COLO668 (cell line): ENCODE data around the gene ATXN2L.
"Not testable (repeated sequence)": the region's sequence is repeated elsewhere in the genome, so short reads cannot be mapped to it uniquely, and the experiment has no call there.

Source experiments
- DNase-seq: peaks from one replicate; lab custom pipeline; 2025; ENCODE audit not compliant: unreplicated experiment; lab: John Stamatoyannopoulos, UW

ATXN2L gene

GRCh38 chr16:28822520-28823290 is at the start of gene ATXN2L:
TSS of gene ATXN2L (plus strand) at chr16:28822999. CDS start at chr16:28823260, 261 bp downstream.
- DNase-seq: peak; percentile 97

DNA sequence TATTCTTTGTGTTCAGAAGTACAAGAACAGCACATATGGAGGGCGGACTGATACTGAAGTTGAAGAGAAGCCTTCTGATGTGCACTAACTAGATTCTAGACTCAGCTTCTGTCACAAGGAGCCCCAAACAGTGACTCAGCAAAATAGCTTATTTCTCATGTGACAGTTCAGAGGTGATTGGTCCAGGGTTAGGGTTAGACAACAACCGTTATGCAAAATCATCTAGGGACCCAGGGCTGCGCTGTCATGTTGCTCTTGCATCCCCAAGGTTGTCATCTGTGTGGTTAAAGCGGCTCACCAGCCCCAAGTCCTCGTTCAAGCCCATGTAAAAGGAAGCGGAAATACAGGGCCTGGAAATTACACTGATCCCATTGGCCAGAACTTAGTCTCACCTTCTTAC is 41.1 kb upstream of the ATXN2L start:
- not testable (repeated sequence) for DNase-seq

GRCh38 chr16:28782357-28782756 is 40.4 kb upstream of the ATXN2L start:
- not testable (repeated sequence) for DNase-seq

GRCh38 chr16:28802235-28803019 is 20.4 kb upstream of the ATXN2L start:
- DNase-seq: peak; percentile 43

GRCh38 chr16:28807445-28808120 is 15.2 kb upstream of the ATXN2L start:
- not testable (repeated sequence) for DNase-seq

GRCh38 chr16:28820016-28820415 is 2.8 kb upstream of the ATXN2L start:
- no peak for DNase-seq

DNA sequence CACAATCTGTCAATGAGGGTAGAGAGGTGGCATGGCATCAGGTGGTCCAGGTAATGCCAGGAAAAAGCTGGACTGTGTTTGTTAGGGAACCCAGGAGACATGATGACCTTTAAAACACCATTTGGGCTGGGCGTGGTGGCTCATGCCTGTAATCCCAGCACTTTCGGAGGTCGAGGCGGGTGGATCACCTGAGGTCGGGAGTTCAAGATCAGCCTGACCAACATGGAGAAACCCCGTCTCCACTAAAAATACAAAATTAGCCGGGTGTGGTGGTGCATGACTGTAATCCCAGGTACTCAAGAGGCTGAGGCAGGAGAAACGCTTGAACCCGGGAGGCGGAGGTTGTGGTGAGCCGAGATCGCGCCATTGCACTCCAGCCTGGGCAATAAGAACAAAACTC is 2.3 kb upstream of the ATXN2L start:
- not testable (repeated sequence) for DNase-seq

GRCh38 chr16:28821874-28822519 is 802 bp upstream of the ATXN2L start:
- no peak for DNase-seq

- DNase-seq: no peak
These were observed 583 bp downstream of the ATXN2L start for GRCh38 chr16:28823291-28823872.

DNA sequence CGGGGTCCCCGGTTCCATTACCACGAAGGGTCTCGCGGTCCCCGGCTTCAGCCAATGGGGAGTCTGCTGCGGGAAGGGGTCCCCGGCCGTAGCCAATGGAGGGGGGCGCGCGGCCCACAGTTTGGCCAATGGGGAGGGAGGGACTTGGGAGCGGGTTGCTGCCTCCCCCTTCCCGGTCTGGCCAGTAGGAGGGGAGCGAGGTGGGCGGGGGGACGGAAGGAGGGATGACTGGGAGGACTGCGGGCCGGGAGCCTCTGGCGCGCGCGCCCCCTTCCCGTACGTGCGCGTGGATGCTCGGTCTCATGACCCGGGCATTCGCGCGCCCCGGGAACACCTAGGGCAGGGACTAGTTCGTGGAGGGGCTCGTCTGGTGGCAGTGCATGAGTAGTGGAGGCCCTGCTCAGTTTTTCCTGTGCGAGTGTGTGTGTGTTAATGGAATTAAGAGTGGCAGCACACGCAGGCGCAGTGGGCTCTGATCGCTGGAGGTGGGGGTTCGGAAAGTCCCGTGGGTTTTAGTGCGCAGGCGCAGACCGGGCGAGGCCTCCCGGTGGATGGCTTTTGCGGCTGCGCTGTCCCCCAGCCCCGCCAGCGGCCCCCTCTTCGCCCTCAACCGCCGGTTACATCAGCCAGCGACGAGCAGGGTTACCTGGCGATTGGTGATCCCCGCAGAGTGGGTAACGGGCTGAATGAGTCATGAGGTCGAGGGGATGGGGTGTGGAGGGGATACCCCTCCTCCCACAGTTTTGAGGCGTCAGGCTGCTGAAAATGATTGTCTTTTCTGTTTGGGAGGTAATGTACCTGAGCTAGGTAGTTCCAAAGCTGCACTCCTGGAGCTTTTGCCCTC is 1.3 kb downstream of the ATXN2L start:
- DNase-seq: peak; percentile 97

DNA sequence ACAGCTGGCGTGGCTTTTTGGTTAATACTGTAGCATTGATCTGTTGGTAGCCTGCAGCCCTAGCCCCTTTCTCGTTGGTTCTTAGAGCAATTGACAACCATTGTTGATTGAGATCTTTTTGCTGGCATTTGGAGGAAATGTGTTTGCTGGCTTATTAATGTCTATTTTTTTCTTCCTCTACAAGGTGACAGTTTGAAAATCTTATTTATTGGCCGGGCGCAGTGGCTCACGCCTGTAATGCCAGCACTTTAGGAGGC is 1.8 kb downstream of the ATXN2L start:
- DNase-seq: no peak

DNA sequence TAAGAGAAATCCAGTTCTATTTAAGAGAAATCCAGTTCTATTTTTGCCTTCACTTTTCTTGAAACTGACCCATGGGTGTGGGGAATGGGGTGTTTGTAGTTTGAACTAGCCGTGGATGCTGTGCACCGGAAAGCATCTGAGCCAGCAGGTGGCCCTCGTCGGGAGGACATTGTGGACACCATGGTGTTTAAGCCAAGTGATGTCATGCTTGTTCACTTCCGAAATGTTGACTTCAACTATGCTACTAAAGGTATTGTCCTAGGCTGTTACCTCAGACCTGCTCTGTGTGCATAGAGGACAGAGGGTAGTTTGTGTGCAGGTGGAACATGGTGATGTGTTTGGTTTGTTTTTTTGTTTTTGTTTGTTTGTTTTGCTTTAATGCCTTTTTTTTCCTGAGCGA is 3.3 kb downstream of the ATXN2L start:
- peak; percentile 11 for DNase-seq

- DNase-seq: no peak
These were observed 6.9 kb downstream of the ATXN2L start for GRCh38 chr16:28829747-28830146.

GRCh38 chr16:28830531-28830930 is 7.7 kb downstream of the ATXN2L start:
- DNase-seq: no peak

DNA sequence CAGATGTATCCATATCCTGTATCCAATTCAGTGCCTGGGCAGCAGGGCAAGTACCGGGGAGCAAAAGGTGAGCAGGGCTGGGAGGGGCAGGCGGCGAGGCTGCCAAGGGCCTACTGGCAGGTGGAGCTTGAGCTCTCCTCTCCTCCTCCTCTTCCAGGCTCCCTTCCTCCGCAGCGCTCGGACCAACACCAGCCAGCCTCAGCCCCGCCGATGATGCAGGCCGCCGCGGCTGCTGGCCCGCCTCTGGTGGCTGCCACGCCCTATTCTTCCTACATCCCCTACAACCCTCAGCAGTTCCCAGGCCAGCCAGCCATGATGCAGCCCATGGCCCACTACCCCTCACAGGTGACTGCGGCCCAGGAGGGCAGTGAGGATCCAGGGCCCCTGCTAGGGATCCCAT is 11.6 kb downstream of the ATXN2L start:
- DNase-seq: no peak

DNA sequence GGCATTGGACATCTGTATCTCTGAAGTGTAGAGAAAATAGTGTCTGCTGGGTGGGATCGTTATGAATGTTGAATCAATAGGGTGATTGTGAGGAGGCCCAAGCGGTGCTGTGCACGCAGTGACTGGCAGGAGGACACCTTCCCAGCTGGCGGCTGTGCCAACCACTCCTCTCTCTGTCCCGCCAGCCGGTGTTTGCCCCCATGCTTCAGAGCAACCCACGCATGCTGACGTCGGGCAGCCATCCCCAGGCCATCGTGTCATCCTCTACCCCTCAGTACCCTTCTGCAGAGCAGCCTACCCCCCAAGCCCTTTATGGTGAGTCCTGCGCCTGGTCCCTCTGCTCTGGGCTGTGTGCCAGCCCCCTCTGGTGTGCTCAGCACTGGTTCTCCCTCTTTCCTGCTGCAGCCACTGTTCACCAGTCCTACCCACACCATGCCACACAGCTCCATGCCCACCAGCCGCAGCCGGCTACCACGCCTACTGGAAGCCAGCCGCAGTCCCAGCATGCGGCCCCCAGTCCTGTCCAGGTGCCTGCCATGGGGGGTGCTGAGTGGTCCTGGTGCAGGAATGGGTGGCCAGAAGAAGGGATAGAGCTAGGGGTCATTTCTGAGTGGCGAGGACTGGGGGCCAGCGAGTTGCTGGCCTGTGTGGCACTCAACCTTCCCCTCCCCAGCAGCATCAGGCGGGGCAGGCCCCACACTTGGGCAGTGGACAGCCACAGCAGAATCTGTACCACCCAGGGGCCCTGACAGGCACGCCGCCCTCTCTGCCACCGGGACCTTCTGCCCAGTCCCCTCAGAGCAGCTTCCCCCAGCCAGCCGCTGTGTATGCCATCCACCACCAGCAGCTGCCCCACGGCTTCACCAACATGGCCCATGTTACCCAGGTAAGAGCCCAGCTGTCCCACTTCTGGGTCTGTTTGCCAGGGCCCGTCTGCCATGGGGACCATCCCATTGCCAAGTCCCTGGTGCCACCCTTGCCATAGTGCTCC is 12.4 kb downstream of the ATXN2L start:
- DNase-seq: no peak

GRCh38 chr16:28835864-28836760 is 13.3 kb downstream of the ATXN2L start:
- DNase-seq: no peak

DNA sequence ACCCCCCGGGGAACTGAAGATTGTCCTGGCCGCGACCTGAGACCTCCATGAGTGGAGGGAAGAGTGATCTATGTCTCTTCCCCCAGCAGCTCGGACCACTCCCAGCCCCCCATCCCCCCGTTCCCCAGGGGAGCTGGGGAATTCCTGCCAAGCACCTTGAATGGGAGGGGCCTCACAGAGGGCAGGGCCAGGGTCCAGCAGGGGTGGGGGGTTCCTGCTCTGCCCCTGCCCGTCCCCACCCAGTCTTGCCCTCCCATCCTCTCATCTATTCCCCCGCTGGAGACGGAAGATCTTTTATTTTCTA is 13.9 kb downstream of the ATXN2L start:
- no peak for DNase-seq
